Ishikawa (cell line): ENCODE results near the gene BRS3.

Experiments
- CEBPB ChIP-seq: IDR thresholded peaks from 2 replicates; pipeline ENCODE4 v1.6.1; 2012
- CREB1 ChIP-seq: IDR thresholded peaks from 2 replicates; pipeline ENCODE4 v1.6.1; 2012; ENCODE audit warnings: low read depth
- EGR1 ChIP-seq: IDR thresholded peaks from 2 replicates; pipeline ENCODE4 v1.6.1; 2012
- EP300 ChIP-seq: IDR thresholded peaks from 2 replicates; pipeline ENCODE4 v1.6.1; 2012; ENCODE audit warnings: borderline replicate concordance
- FOXM1 ChIP-seq: IDR thresholded peaks from 2 replicates; pipeline ENCODE4 v1.6.1; 2012; ENCODE audit warnings: low read depth, borderline replicate concordance
- NFIC ChIP-seq: IDR thresholded peaks from 2 replicates; pipeline ENCODE4 v1.6.1; 2012
- RAD21 ChIP-seq: IDR thresholded peaks from 2 replicates; pipeline ENCODE4 v1.6.1; 2012; ENCODE audit warnings: low read depth
- TAF1 ChIP-seq: IDR thresholded peaks from 2 replicates; pipeline ENCODE4 v1.6.1; 2012; ENCODE audit warnings: low read depth, mild to moderate bottlenecking
- TCF12 ChIP-seq: IDR thresholded peaks from 2 replicates; pipeline ENCODE4 v1.6.1; 2012; ENCODE audit warnings: low read depth
- TEAD4 ChIP-seq: IDR thresholded peaks from 2 replicates; pipeline ENCODE4 v1.6.1; 2012
- YY1 ChIP-seq: IDR thresholded peaks from 2 replicates; pipeline ENCODE4 v1.6.1; 2012; ENCODE audit warnings: low read depth
- ZBTB7A ChIP-seq: IDR thresholded peaks from 2 replicates; pipeline ENCODE4 v1.6.1; 2012; ENCODE audit warnings: low read depth
- TF ChIP-seq, protein P1 (sequence below): IDR thresholded peaks from 2 replicates; pipeline ENCODE4 v1.6.1; 2012
- TF ChIP-seq, protein P2 (sequence below): IDR thresholded peaks from 2 replicates; pipeline ENCODE4 v1.6.1; 2012; ENCODE audit warnings: low read depth, mild to moderate bottlenecking
- TF ChIP-seq, protein P3 (sequence below): IDR thresholded peaks from 2 replicates; pipeline ENCODE4 v1.6.1; 2012

The BRS3 gene

DNA sequence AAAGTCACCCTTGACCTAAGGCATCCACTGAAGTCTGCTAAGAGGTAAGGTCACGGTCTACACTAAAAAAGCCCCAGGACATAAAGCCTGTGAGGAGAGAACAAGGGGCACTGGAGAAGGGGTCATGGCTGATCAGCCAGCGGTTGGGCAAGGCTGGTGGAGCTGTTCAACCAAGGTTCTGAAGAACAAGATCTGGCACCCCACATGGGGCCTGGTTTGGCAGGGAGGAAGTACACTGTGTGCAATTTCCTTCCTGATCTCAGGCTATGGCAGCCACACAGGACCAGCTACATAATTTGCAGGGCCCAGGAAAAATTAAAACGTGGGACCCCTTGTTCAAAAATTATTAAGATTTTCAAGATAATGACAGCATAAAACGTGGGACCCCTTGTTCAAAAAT is 14.1 kb upstream of the BRS3 start:
- no peak for TF ChIP-seq TCF12
- no peak for TF ChIP-seq EP300
- TF ChIP-seq TEAD4: no peak
- no peak for TF ChIP-seq ZBTB7A
- TF ChIP-seq EGR1: no peak
- TF ChIP-seq, protein P1, sequence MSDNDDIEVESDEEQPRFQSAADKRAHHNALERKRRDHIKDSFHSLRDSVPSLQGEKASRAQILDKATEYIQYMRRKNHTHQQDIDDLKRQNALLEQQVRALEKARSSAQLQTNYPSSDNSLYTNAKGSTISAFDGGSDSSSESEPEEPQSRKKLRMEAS: no peak
- TF ChIP-seq CREB1: no peak

DNA sequence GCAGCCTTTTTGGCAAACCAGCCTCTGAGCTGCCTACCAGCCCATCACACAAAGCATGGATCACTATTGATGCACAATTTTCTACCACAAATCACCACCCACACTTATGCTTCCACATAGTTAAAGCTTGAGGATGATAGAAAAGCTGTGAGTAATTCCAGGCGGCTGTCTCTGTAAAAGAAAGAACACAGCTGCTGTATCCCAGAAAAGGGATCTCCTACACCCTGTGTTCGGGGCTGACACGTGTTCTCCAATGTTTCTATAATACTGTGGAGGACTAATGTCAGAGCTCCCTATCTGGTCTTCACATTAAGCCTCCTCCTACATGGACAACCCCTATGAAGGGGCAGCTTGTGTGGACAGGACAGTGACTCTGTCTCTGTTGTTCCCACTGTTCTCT is 12.5 kb upstream of the BRS3 start:
- TF ChIP-seq CEBPB: no peak
- TF ChIP-seq CREB1: no peak
- no peak for TF ChIP-seq YY1
- no peak for TF ChIP-seq TAF1
- TF ChIP-seq TEAD4: no peak
- no peak for TF ChIP-seq EGR1
- TF ChIP-seq, protein P1: no peak
- no peak for TF ChIP-seq RAD21
- no peak for TF ChIP-seq TCF12
- no peak for TF ChIP-seq ZBTB7A
- TF ChIP-seq, protein P2, sequence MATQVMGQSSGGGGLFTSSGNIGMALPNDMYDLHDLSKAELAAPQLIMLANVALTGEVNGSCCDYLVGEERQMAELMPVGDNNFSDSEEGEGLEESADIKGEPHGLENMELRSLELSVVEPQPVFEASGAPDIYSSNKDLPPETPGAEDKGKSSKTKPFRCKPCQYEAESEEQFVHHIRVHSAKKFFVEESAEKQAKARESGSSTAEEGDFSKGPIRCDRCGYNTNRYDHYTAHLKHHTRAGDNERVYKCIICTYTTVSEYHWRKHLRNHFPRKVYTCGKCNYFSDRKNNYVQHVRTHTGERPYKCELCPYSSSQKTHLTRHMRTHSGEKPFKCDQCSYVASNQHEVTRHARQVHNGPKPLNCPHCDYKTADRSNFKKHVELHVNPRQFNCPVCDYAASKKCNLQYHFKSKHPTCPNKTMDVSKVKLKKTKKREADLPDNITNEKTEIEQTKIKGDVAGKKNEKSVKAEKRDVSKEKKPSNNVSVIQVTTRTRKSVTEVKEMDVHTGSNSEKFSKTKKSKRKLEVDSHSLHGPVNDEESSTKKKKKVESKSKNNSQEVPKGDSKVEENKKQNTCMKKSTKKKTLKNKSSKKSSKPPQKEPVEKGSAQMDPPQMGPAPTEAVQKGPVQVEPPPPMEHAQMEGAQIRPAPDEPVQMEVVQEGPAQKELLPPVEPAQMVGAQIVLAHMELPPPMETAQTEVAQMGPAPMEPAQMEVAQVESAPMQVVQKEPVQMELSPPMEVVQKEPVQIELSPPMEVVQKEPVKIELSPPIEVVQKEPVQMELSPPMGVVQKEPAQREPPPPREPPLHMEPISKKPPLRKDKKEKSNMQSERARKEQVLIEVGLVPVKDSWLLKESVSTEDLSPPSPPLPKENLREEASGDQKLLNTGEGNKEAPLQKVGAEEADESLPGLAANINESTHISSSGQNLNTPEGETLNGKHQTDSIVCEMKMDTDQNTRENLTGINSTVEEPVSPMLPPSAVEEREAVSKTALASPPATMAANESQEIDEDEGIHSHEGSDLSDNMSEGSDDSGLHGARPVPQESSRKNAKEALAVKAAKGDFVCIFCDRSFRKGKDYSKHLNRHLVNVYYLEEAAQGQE: no peak
- no peak for TF ChIP-seq EP300
- TF ChIP-seq FOXM1: no peak
- TF ChIP-seq, protein P3, sequence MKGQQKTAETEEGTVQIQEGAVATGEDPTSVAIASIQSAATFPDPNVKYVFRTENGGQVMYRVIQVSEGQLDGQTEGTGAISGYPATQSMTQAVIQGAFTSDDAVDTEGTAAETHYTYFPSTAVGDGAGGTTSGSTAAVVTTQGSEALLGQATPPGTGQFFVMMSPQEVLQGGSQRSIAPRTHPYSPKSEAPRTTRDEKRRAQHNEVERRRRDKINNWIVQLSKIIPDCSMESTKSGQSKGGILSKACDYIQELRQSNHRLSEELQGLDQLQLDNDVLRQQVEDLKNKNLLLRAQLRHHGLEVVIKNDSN: no peak
- TF ChIP-seq NFIC: no peak

DNA sequence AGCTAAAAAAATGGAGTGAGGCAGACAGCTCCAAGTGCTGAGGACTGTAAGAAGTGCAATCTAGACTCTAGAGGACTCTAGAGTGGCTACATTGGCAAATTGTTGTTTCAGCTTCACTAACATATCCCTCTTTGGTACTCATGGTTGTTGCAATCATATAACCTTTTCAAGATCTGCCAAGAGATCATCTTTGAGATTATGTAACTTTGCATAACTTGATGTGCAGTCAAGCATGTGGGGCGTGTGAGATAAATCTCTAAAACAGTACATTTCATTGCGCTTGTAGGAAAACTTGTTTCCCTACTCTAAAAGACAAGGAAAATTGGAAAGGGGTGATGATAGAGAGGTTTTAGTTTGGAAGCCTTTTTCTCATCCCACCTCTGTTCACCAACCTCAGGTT is 11.2 kb upstream of the BRS3 start:
- TF ChIP-seq NFIC: no peak
- TF ChIP-seq, protein P1: no peak
- TF ChIP-seq TCF12: no peak
- no peak for TF ChIP-seq EP300
- TF ChIP-seq CEBPB: no peak
- TF ChIP-seq, protein P3: no peak
- TF ChIP-seq, protein P2: no peak
- no peak for TF ChIP-seq FOXM1
- TF ChIP-seq CREB1: no peak
- TF ChIP-seq ZBTB7A: no peak
- no peak for TF ChIP-seq EGR1

DNA sequence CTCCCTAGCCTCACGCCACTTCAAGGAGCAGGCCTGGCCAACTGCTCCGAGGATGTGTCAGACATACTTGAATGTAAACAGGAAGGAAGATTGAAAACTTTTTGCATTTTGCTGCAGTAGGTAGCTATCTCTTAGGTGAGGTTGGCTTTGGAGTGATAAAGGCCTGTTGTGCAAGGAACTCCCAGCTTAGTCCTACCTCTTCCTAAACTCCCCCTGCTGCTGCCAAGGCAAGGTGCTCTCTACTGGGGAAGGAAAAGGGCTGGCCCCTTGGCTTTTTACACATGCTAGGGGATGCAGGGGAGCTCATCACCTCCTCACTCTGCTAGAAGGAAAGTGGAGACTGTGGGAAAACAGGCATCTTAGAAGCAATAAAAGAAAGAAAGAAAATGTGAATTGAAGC is 10.7 kb upstream of the BRS3 start:
- TF ChIP-seq, protein P1: no peak
- TF ChIP-seq TCF12 (no peak), CREB1 (no peak), TEAD4 (no peak), CEBPB (no peak), NFIC (no peak), EGR1 (no peak), ZBTB7A (no peak), EP300 (no peak), TAF1 (no peak)
- TF ChIP-seq, protein P2: no peak
- TF ChIP-seq, protein P3: no peak
